CD4-positive, alpha-beta T cell treated with Interleukin-15 for 4 hours (primary cell): ENCODE data around the gene MCEMP1.

ENCODE experiments used
- DNase-seq: peaks from one replicate; pipeline ENCODE4 v3.0.0-alpha.2; 2020; ENCODE audit warnings: low spot score

The MCEMP1 gene

GRCh38 chr19:7670790-7671189 lies 6.1 kb upstream of the MCEMP1 start:
- no peak for DNase-seq

GRCh38 chr19:7672522-7672921 lies 4.4 kb upstream of the MCEMP1 start:
- no peak for DNase-seq

GRCh38 chr19:7674010-7675005 lies 2.6 kb upstream of the MCEMP1 start:
- peak; percentile 27 for DNase-seq

- DNase-seq, result no peak
Measured at GRCh38 chr19:7676376-7676775, 514 bp upstream of the MCEMP1 start.

- no peak for DNase-seq
Measured at GRCh38 chr19:7677669-7678311, 900 bp downstream of the MCEMP1 start.

GRCh38 chr19:7678971-7679751 lies 2.3 kb downstream of the MCEMP1 start:
- peak; percentile 75 for DNase-seq

- DNase-seq, result no peak
Measured at GRCh38 chr19:7679771-7680605, 3.1 kb downstream of the MCEMP1 start.

- peak; percentile 85 for DNase-seq
Measured at GRCh38 chr19:7680606-7681339, 3.9 kb downstream of the MCEMP1 start, which contains the start of gene TRAPPC5. TRAPPC5 (plus strand) TSS chr19:7680833; CDS start chr19:7682254, 1,421 bp downstream.

GRCh38 chr19:7681340-7682174 lies 4.7 kb downstream of the MCEMP1 start:
- DNase-seq, result peak; percentile 88

GRCh38 chr19:7682175-7682855 lies 5.4 kb downstream of the MCEMP1 start:
- DNase-seq, result no peak

GRCh38 chr19:7685546-7686445 lies 8.9 kb downstream of the MCEMP1 start:
- no peak for DNase-seq

GRCh38 chr19:7687177-7687576 lies 10.3 kb downstream of the MCEMP1 start:
- DNase-seq, result no peak

GRCh38 chr19:7689165-7689564 lies 12.3 kb downstream of the MCEMP1 start:
- DNase-seq, result no peak

- no peak for DNase-seq
Measured at GRCh38 chr19:7690779-7691258, 13.9 kb downstream of the MCEMP1 start.

- DNase-seq, result no peak
Measured at GRCh38 chr19:7691497-7691896, 14.6 kb downstream of the MCEMP1 start.

- no peak for DNase-seq
Measured at GRCh38 chr19:7692417-7693088, 15.7 kb downstream of the MCEMP1 start.

- DNase-seq, result no peak
Measured at GRCh38 chr19:7694499-7694898, 17.6 kb downstream of the MCEMP1 start.
